ENCODE results near the gene B3GNT2. TPM values are rescaled to one million over a fixed set of nuclear protein-coding genes. Genes with fewer than 3 reads are reported as not detected.
"Not testable (repeated sequence)": the region's sequence is repeated elsewhere in the genome, so short reads cannot be mapped to it uniquely, and the experiment has no call there.

The B3GNT2 gene
- total and polyA plus RNA-seq, 2 donors: 12.8 to 27.3 TPM

- Histone ChIP-seq H3K36me3 (ENCODE audit: insufficient read depth) (no peaks in the 10 kb centered on the region), H3K27ac (ENCODE audit: low read depth) (no peak overlapping the region), H3K4me3 (ENCODE audit: low read depth, low read length) (no peak overlapping the region), H3K4me1 (ENCODE audit: insufficient read depth) (no peaks in the 10 kb centered on the region)
- no peak for DNase-seq (ENCODE audit: extremely low spot score)
- WGBS: 98% methylated on average over 1 of the region's 1 CpG
Observed at GRCh38 chr2:62254424-62255266, 58.7 kb downstream of the B3GNT2 start.

GRCh38 chr2:62257466-62257865 lies 61.6 kb downstream of the B3GNT2 start:
- no peak overlapping the region for H3K27ac ChIP-seq (ENCODE audit: low read depth)
- H3K36me3 ChIP-seq (ENCODE audit: insufficient read depth): no peaks in the 10 kb centered on the region
- no peak for DNase-seq (ENCODE audit: extremely low spot score)
- whole genome bisulfite sequencing: 88% methylated on average over 4 of the region's 4 CpGs
- H3K4me3 ChIP-seq (ENCODE audit: low read depth, low read length): no peak overlapping the region
- no peaks in the 10 kb centered on the region for H3K4me1 ChIP-seq (ENCODE audit: insufficient read depth)

- WGBS: 73% methylated on average over 6 of the region's 6 CpGs
- Histone ChIP-seq H3K36me3 (ENCODE audit: insufficient read depth) (no peaks in the 10 kb centered on the region), H3K4me1 (ENCODE audit: insufficient read depth) (no peaks in the 10 kb centered on the region), H3K27ac (ENCODE audit: low read depth) (no peak overlapping the region), H3K4me3 (ENCODE audit: low read depth, low read length) (no peak overlapping the region)
- DNase-seq (ENCODE audit: extremely low spot score): no peak
Observed at GRCh38 chr2:62263076-62263715, 67.3 kb downstream of the B3GNT2 start.

GRCh38 chr2:62264186-62264585 lies 68.3 kb downstream of the B3GNT2 start:
- DNase-seq (ENCODE audit: extremely low spot score): no peak
- Histone ChIP-seq H3K4me3 (ENCODE audit: low read depth, low read length) (no peak overlapping the region), H3K27ac (ENCODE audit: low read depth) (no peak overlapping the region), H3K4me1 (ENCODE audit: insufficient read depth) (no peaks in the 10 kb centered on the region), H3K36me3 (ENCODE audit: insufficient read depth) (no peaks in the 10 kb centered on the region)
- 83% methylated on average over 3 of the region's 3 CpGs for WGBS

- Histone ChIP-seq H3K4me3 (ENCODE audit: low read depth, low read length) (no peak overlapping the region), H3K36me3 (ENCODE audit: insufficient read depth) (no peaks in the 10 kb centered on the region), H3K4me1 (ENCODE audit: insufficient read depth) (no peaks in the 10 kb centered on the region), H3K27ac (ENCODE audit: low read depth) (no peak overlapping the region)
- DNase-seq (ENCODE audit: extremely low spot score): no peak
- WGBS: 81% methylated on average over 4 of the region's 4 CpGs
Observed at GRCh38 chr2:62265106-62265505, 69.2 kb downstream of the B3GNT2 start.

- WGBS: 61% methylated on average over 7 of the region's 7 CpGs
- DNase-seq (ENCODE audit: extremely low spot score): no peak
- H3K4me1 ChIP-seq (ENCODE audit: insufficient read depth): no peaks in the 10 kb centered on the region
Observed at GRCh38 chr2:62266433-62267038, 70.6 kb downstream of the B3GNT2 start.

GRCh38 chr2:62267696-62268095 lies 71.8 kb downstream of the B3GNT2 start:
- no peak overlapping the region for H3K4me3 ChIP-seq (ENCODE audit: low read depth, low read length)
- H3K36me3 ChIP-seq (ENCODE audit: insufficient read depth): no peaks in the 10 kb centered on the region
- DNase-seq (ENCODE audit: extremely low spot score): no peak
- 93% methylated on average over 2 of the region's 2 CpGs for WGBS
- no peak overlapping the region for H3K27ac ChIP-seq (ENCODE audit: low read depth)
- H3K4me1 ChIP-seq (ENCODE audit: insufficient read depth): no peaks in the 10 kb centered on the region

More at GRCh38 chr2:62266433-62267038, 70.6 kb downstream of the B3GNT2 start:
- H3K4me3 ChIP-seq (ENCODE audit: low read depth, low read length): no peak overlapping the region
- H3K36me3 ChIP-seq (ENCODE audit: insufficient read depth): no peaks in the 10 kb centered on the region
- H3K27ac ChIP-seq (ENCODE audit: low read depth): no peak overlapping the region

- DNase-seq (ENCODE audit: extremely low spot score); H3K36me3 ChIP-seq (ENCODE audit: insufficient read depth); H3K4me1 ChIP-seq (ENCODE audit: insufficient read depth); H3K4me3 ChIP-seq (ENCODE audit: low read depth, low read length); H3K27ac ChIP-seq (ENCODE audit: low read depth): not testable (repeated sequence)
- WGBS: 83% methylated on average over 4 of the region's 4 CpGs
Observed at GRCh38 chr2:62268681-62269188, 72.8 kb downstream of the B3GNT2 start.

- Histone ChIP-seq H3K4me3 (ENCODE audit: low read depth, low read length) (no peak overlapping the region), H3K27ac (ENCODE audit: low read depth) (no peak overlapping the region), H3K4me1 (ENCODE audit: insufficient read depth) (no peaks in the 10 kb centered on the region), H3K36me3 (ENCODE audit: insufficient read depth) (no peaks in the 10 kb centered on the region)
- no peak for DNase-seq (ENCODE audit: extremely low spot score)
- 11% methylated on average over 3 of the region's 3 CpGs for WGBS
Observed at GRCh38 chr2:62270728-62271127, 74.8 kb downstream of the B3GNT2 start.

Small RNA genes within 50 kb of the gene (small RNA-seq; reads per million reads assigned to genes)
- gene MIR5192: not detected
- not detected for gene RN7SL51P

Data from urinary bladder (tissue), 4 donors.